Superior temporal gyrus (tissue), 1 donor: ENCODE measurements around the gene TCF12.

Experiments
- DNase-seq: peaks from one replicate; pipeline ENCODE4 v3.0.0-alpha.2; 2016; ENCODE audit errors: extremely low spot score

The TCF12 gene

GRCh38 chr15:57253082-57253481 lies 334.6 kb downstream of the TCF12 start:
- DNase-seq, result no peak

- no peak for DNase-seq
These were observed 335.1 kb downstream of the TCF12 start for GRCh38 chr15:57253500-57253899.

- DNase-seq, result no peak
These were observed 337.4 kb downstream of the TCF12 start for GRCh38 chr15:57255751-57256341.

- DNase-seq, result no peak
These were observed 338.5 kb downstream of the TCF12 start for GRCh38 chr15:57256939-57257338.

- DNase-seq, result no peak
These were observed 341.2 kb downstream of the TCF12 start for GRCh38 chr15:57259568-57260040.

GRCh38 chr15:57263520-57263919 lies 345.1 kb downstream of the TCF12 start:
- DNase-seq, result no peak

- DNase-seq, result no peak
These were observed 354.4 kb downstream of the TCF12 start for GRCh38 chr15:57272771-57273357.

- DNase-seq, result no peak
These were observed 355.0 kb downstream of the TCF12 start for GRCh38 chr15:57273402-57273801.

GRCh38 chr15:57278439-57278838 lies 360.0 kb downstream of the TCF12 start:
- no peak for DNase-seq

GRCh38 chr15:57280464-57280863 lies 362.0 kb downstream of the TCF12 start:
- no peak for DNase-seq

- no peak for DNase-seq
These were observed 362.9 kb downstream of the TCF12 start for GRCh38 chr15:57281321-57281720.

- no peak for DNase-seq
These were observed 364.2 kb downstream of the TCF12 start for GRCh38 chr15:57282686-57283085.

GRCh38 chr15:57283774-57284503 lies 365.5 kb downstream of the TCF12 start:
- DNase-seq, result no peak

- DNase-seq, result no peak
These were observed 366.1 kb downstream of the TCF12 start for GRCh38 chr15:57284535-57284934.

- DNase-seq, result no peak
These were observed 366.9 kb downstream of the TCF12 start for GRCh38 chr15:57285386-57285785.

- no peak for DNase-seq
These were observed 368.1 kb downstream of the TCF12 start for GRCh38 chr15:57286446-57287122.

- no peak for DNase-seq
These were observed 368.7 kb downstream of the TCF12 start for GRCh38 chr15:57287123-57287521.

- DNase-seq, result no peak
These were observed 370.6 kb downstream of the TCF12 start for GRCh38 chr15:57288926-57289580.

GRCh38 chr15:57290187-57290586 lies 371.7 kb downstream of the TCF12 start:
- no peak for DNase-seq

GRCh38 chr15:57290826-57291225 lies 372.4 kb downstream of the TCF12 start:
- DNase-seq, result no peak

- DNase-seq, result no peak
These were observed 378.2 kb downstream of the TCF12 start for GRCh38 chr15:57296473-57297162.
